Stimulated activated memory B cell treated with anti-CD40 and anti-IgM and Interleukin-4, amounts not matched to agents 10 μg/mL and 1 μg/mL and 100 μg/mL, for 72 hours (primary cell): ENCODE results near the gene HNRNPLL.
"Not testable (repeated sequence)": the region's sequence is repeated elsewhere in the genome, so short reads cannot be mapped to it uniquely, and the experiment has no call there.

Experiments
- ATAC-seq: fragments of 150-1000 bp; cut with Tn5 transposase; 2 replicates; pipeline ENCODE4 v1.10.0; 2021
- H3K27ac Mint-ChIP-seq: one replicate; pipeline ENCODE4 v1.8.0; 2022; ENCODE audit warnings: mild to moderate bottlenecking, mixed read lengths
- H3K27me3 Mint-ChIP-seq: one replicate; pipeline ENCODE4 v1.8.0; 2022; ENCODE audit warnings: mixed read lengths
- H3K36me3 Mint-ChIP-seq: one replicate; pipeline ENCODE4 v1.8.0; 2022; ENCODE audit warnings: mixed read lengths
- H3K4me1 Mint-ChIP-seq: one replicate; pipeline ENCODE4 v1.8.0; 2022; ENCODE audit warnings: mixed read lengths
- H3K4me3 Mint-ChIP-seq: one replicate; pipeline ENCODE4 v1.8.0; 2022; ENCODE audit warnings: mild to moderate bottlenecking, moderate library complexity, mixed read lengths
- H3K9me3 Mint-ChIP-seq: one replicate; pipeline ENCODE4 v1.8.0; 2022; ENCODE audit warnings: mixed read lengths

The HNRNPLL gene

GRCh38 chr2:38602732-38603401, at the start of gene HNRNPLL:
Gene HNRNPLL (minus strand): TSS chr2:38602928. CDS start chr2:38602626, 302 bp downstream.
- Mint-ChIP-seq H3K4me3 (peak within 1 kb of the TSS; percentile 82), H3K27ac (peak within 1 kb of the TSS; percentile 72), H3K36me3 (no peaks in the 10 kb centered on the region), H3K27me3 (peaks cover 48% of the 10 kb centered on the region), H3K9me3 (no peaks in the 10 kb centered on the region), H3K4me1 (peaks cover 19% of the 10 kb centered on the region)
- peak; percentile 91 for ATAC-seq

- H3K27ac Mint-ChIP-seq: no peak overlapping the region
- H3K36me3 Mint-ChIP-seq: no peaks in the 10 kb centered on the region
- no peak overlapping the region for H3K4me3 Mint-ChIP-seq
- no peaks in the 10 kb centered on the region for H3K27me3 Mint-ChIP-seq
- no peak for ATAC-seq
- peaks cover 28% of the 10 kb centered on the region for H3K4me1 Mint-ChIP-seq
- peaks cover 3% of the 10 kb centered on the region for H3K9me3 Mint-ChIP-seq
These were observed 48.0 kb upstream of the HNRNPLL start for GRCh38 chr2:38650717-38651116.

GRCh38 chr2:38650012-38650411, 47.3 kb upstream of the HNRNPLL start:
- H3K27ac Mint-ChIP-seq: no peak overlapping the region
- H3K9me3 Mint-ChIP-seq: peaks cover 3% of the 10 kb centered on the region
- H3K4me3 Mint-ChIP-seq: no peak overlapping the region
- H3K27me3 Mint-ChIP-seq: no peaks in the 10 kb centered on the region
- no peaks in the 10 kb centered on the region for H3K36me3 Mint-ChIP-seq
- peaks cover 28% of the 10 kb centered on the region for H3K4me1 Mint-ChIP-seq
- no peak for ATAC-seq

DNA sequence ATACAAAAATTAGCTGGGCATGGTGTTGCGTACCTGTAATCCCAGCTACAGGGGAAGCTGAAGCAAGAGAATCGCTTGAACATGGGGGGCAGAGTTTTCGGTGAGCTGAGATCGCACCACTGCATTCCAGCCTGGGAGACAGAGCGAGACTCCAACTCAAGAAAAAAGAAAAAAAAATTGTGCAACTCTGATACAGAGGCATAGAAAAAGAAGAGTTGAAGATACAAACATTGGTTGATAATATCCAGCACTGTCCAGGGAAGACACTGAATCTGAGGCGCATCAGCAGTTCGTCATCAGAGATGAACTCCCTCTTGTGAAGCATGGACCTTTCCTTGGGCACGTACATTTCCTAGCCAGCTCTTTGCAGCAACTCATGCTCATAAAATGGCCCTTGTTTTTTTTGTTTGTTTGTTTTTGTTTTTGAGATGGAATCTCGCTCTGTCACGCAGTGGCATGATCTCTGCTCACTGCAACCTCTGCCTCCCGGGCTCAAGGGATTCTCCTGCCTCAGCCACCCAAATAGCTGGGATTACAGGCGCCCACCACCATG, 46.5 kb upstream of the HNRNPLL start:
- Mint-ChIP-seq H3K9me3 (peaks cover 3% of the 10 kb centered on the region), H3K27me3 (no peaks in the 10 kb centered on the region), H3K4me1 (peaks cover 25% of the 10 kb centered on the region), H3K4me3 (no peak overlapping the region), H3K27ac (no peak overlapping the region), H3K36me3 (no peaks in the 10 kb centered on the region)
- no peak for ATAC-seq

GRCh38 chr2:38648107-38648761, 45.5 kb upstream of the HNRNPLL start:
- peaks cover 15% of the 10 kb centered on the region for H3K4me1 Mint-ChIP-seq
- H3K27ac Mint-ChIP-seq: no peak overlapping the region

DNA sequence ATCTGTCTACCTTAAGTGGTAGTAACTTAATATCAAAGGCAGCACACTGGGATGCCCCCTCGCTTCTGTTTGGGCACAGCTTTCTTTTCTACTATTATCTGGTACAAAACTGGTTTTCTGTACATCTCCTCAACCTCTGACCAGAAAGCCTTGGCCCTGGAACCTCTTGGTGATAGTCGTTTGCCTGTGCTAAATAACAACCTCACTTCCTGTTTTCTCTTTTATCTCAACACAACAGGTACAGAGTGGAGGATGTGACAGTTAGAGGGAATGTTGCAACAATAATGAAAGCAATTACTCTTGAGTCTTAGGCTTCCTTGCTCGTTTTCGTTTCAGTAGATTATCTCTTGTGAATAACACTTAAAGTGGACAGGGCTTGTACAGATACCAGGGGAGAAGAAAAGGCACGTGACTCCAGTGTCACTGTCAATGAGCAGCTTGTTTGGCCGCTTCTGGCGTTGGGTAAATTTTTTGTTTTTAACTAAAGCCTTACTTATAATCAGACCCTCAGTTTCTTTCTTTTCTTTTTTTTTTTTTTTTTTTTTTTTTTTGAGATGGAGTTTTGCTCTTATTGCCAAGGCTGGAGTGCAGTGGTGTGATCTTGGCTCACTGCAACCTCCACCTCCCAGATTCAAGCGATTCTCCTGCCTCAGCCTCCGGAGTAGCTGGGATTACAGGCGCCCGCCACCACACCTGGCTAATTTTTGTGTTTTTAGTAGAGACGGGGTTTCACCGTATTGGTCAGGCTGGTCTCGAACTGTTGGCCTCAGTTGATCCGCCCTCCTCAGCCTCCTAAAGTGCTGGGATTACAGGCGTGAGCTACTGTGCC, 41.2 kb upstream of the HNRNPLL start:
- H3K4me3 Mint-ChIP-seq, ATAC-seq, H3K27me3 Mint-ChIP-seq: not testable (repeated sequence)

More at GRCh38 chr2:38648107-38648761, 45.5 kb upstream of the HNRNPLL start:
- H3K9me3 Mint-ChIP-seq: peaks cover 6% of the 10 kb centered on the region
- no peak overlapping the region for H3K4me3 Mint-ChIP-seq
- ATAC-seq: no peak
- H3K36me3 Mint-ChIP-seq: no peaks in the 10 kb centered on the region
- H3K27me3 Mint-ChIP-seq: no peaks in the 10 kb centered on the region

DNA sequence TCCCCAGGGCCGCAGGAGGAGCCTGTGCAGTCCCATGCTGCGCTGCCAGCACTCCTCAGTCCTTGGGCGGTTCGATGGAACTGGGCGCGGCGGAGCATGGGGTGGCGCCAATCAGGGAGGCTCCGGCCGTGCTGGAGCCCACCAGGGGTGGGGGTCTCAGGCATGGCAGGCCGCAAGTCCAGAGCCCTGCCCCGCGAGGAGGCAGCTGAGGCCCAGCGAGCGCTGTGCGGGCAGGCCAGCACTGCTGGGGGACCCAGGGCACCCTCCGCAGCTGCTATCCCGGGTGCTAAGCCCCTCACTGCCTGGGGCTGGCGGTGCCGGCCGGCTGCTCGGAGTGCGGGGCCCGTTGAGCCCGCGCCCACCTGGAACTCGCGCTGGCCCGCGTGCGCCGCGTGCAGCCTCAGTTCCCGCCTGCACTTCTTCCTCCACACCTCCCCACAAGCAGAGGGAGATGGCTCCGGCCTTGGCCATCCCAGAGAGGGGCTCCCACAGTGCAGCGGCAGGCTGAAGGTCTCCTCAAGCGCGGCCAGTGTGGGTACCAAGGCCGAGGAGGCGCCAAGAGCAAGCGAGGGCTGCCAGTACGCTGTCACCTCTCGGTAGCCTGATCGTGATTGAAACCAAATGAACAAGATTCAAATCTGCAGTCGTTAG, 40.4 kb upstream of the HNRNPLL start:
- Mint-ChIP-seq H3K9me3 (peaks cover 6% of the 10 kb centered on the region), H3K27ac (no peak overlapping the region), H3K36me3 (no peaks in the 10 kb centered on the region), H3K4me1 (peaks cover 6% of the 10 kb centered on the region), H3K27me3 (no peaks in the 10 kb centered on the region), H3K4me3 (no peak overlapping the region)
- ATAC-seq: no peak

More for the DNA sequence above, 41.2 kb upstream of the HNRNPLL start:
- H3K27ac Mint-ChIP-seq, H3K9me3 Mint-ChIP-seq, H3K36me3 Mint-ChIP-seq, H3K4me1 Mint-ChIP-seq: not testable (repeated sequence)

DNA sequence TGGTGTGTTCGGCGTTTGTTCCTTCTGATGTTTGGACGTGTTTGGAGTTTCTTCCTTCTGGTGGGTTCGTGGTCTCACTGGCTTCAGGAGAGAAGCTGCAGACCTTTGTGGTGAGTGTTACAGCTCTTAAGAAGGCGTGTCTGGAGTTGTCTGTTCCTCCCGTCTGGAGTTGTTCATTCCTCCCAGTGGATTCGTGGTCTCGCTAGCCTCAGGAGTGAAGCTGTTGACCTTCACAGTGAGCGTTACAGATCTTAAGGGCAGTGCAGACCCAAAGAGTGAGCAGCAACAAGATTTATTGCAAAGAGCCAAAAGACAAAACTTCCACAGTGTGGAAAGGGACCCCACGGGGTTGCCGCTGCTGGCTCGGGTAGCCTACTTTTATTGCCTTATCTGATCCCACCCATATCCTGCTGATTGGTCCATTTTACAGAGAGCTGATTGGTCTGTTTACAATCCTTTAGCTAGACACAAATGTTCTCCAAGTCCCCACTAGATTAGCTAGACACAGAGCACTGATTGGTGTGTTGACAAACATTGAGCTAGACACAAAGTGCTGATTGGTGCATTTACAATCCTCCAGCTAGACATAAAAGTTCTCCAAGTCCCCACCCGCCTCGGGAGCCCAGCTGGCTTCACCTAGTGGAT, 39.8 kb upstream of the HNRNPLL start:
- H3K4me1 Mint-ChIP-seq, H3K27me3 Mint-ChIP-seq, ATAC-seq, H3K4me3 Mint-ChIP-seq, H3K9me3 Mint-ChIP-seq, H3K27ac Mint-ChIP-seq, H3K36me3 Mint-ChIP-seq: not testable (repeated sequence)

DNA sequence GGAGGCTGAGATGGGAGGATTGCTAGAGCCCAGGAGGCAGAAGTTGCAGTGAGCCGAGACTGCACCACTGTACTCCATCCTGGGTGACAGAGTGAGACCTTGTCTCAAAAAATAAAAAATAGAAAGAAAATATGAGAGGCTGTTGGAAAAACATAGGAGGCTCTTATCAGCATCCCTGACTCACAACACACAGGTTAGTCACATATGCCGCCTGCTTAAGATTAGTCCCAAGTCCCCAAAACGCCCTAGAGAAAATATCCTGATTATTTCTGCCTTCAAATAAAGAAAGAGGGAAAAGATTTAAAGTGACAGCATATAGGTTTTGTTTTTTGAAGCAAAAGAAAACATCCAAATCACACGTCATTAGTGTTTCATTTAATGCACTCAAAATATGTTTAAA, 33.3 kb upstream of the HNRNPLL start:
- Mint-ChIP-seq H3K27ac (no peak overlapping the region), H3K4me1 (peaks cover 24% of the 10 kb centered on the region), H3K9me3 (peaks cover 4% of the 10 kb centered on the region), H3K36me3 (peaks cover 8% of the 10 kb centered on the region), H3K4me3 (no peak overlapping the region), H3K27me3 (peaks cover 21% of the 10 kb centered on the region)
- no peak for ATAC-seq

DNA sequence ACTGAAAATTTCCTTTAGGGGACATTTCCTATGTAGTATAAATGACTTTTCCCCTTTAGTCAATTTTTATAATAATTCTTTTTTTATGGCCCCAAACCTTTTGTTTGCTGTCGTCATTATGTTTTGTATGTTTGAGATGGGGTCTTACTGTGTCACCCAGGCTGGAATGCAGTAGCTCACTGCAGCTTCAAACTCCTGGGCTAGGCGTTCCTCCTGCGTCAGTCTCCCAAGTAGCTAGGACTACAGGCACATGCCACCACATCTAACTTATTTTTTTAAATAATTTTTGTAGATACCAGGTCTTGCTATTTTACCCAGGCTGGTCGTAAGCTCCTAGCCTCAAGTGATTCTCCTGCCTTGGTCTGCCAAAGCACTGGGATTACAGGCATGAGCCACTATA, 32.4 kb upstream of the HNRNPLL start:
- Mint-ChIP-seq H3K27ac (no peak overlapping the region), H3K36me3 (peaks cover 8% of the 10 kb centered on the region), H3K27me3 (peaks cover 21% of the 10 kb centered on the region), H3K4me3 (no peak overlapping the region), H3K9me3 (peaks cover 4% of the 10 kb centered on the region), H3K4me1 (peaks cover 24% of the 10 kb centered on the region)
- ATAC-seq: no peak

- H3K4me3 Mint-ChIP-seq: no peak overlapping the region
- peaks cover 8% of the 10 kb centered on the region for H3K9me3 Mint-ChIP-seq
- H3K27me3 Mint-ChIP-seq: peaks cover 21% of the 10 kb centered on the region
- H3K27ac Mint-ChIP-seq: no peak overlapping the region
- H3K36me3 Mint-ChIP-seq: peaks cover 8% of the 10 kb centered on the region
- ATAC-seq: peak; percentile 88
- peaks cover 24% of the 10 kb centered on the region for H3K4me1 Mint-ChIP-seq
These were observed 32.0 kb upstream of the HNRNPLL start for GRCh38 chr2:38634684-38635083.

DNA sequence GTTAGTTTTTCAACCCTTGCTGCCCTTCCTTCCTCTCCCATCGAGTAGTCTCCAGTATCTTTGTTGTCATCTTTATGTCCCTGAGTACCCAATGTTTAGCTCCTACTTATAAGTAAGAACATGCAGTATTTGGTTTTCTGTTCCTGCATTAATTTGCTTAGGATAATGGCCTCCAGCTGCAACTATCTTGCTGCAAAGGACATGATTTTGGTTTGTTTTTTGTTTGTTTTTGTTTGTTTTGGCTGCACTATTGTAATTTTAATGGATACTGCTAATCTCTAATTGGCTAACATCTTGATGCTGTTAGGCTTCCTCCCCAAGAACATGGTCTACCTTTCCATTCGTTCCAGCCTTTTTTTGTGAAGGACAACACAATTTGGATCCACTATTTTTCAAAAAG, 31.2 kb upstream of the HNRNPLL start:
- ATAC-seq: no peak
- Mint-ChIP-seq H3K4me1 (peaks cover 24% of the 10 kb centered on the region), H3K27me3 (peaks cover 21% of the 10 kb centered on the region), H3K27ac (no peak overlapping the region), H3K36me3 (peaks cover 8% of the 10 kb centered on the region), H3K9me3 (peaks cover 8% of the 10 kb centered on the region), H3K4me3 (no peak overlapping the region)

DNA sequence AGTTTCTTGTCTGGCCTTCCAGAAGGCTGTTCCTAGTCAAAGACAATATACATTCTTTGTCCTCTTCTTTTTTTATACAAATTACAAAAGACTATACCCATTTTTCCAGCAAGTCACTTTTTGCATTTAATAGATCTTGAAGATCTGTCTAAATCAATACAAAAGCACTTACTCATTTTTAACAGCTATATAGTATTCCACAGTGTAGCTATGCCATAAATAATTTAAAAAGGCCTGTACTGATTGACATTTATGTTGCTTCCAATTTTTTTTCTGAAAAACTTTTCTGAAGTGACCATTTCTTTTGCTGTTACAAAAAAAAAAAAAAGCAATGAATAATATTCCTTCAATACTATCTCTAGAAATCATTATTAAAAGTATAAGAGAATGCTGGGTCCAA, 30.3 kb upstream of the HNRNPLL start:
- Mint-ChIP-seq H3K9me3 (peaks cover 8% of the 10 kb centered on the region), H3K27me3 (peaks cover 21% of the 10 kb centered on the region), H3K4me1 (peaks cover 24% of the 10 kb centered on the region), H3K36me3 (peaks cover 8% of the 10 kb centered on the region), H3K4me3 (no peak overlapping the region), H3K27ac (no peak overlapping the region)
- no peak for ATAC-seq

DNA sequence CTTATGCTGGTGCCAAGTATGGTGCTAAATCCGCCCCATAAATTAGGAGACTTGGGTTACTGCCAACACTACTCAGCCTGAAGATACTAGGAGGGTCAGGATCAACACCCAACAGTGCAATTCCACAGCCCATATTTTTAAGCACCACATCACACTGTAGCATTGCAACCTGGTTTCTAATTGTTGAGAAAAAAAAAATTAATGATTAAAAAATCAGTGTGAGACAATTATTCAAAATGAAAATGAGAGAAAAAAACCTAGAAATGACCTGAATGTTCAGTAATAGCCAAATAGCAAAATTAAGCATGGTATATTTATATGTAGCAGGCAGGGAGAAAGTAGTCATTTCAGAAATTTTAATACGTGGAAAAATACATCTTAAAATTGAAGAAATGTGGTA, 29.2 kb upstream of the HNRNPLL start:
- ATAC-seq: no peak
- no peak overlapping the region for H3K27ac Mint-ChIP-seq
- H3K4me1 Mint-ChIP-seq: peaks cover 24% of the 10 kb centered on the region
- H3K36me3 Mint-ChIP-seq: peaks cover 5% of the 10 kb centered on the region
- peaks cover 17% of the 10 kb centered on the region for H3K27me3 Mint-ChIP-seq
- H3K4me3 Mint-ChIP-seq: no peak overlapping the region
- H3K9me3 Mint-ChIP-seq: peaks cover 7% of the 10 kb centered on the region
